GM23248 (cell line): ENCODE data around the gene MYH7B.

Experiments
- EZH2 ChIP-seq: fragments of 200-600 bp; sonication (generic); IDR thresholded peaks from 2 replicates; pipeline ENCODE4 v1.6.1; 2018; ENCODE audit warnings: antibody characterized with exemption, mild to moderate bottlenecking; ENCODE audit not compliant: insufficient read depth, poor library complexity, severe bottlenecking
- EZH2phosphoT487 ChIP-seq: fragments of 200-600 bp; sonication (generic); IDR thresholded peaks from 2 replicates; pipeline ENCODE4 v1.6.1; 2018; ENCODE audit warnings: antibody characterized with exemption, moderate library complexity, mild to moderate bottlenecking, low read depth; ENCODE audit not compliant: insufficient read depth

GRCh38 chr20:34984756-34985261 lies 29.1 kb downstream of the MYH7B start:
- TF ChIP-seq EZH2 (no peak), EZH2phosphoT487 (no peak)
